ENCODE measurements around the gene MYO1A.
"Not testable (repeated sequence)": the region's sequence is repeated elsewhere in the genome, so short reads cannot be mapped to it uniquely, and the experiment has no call there.

The MYO1A gene

GRCh38 chr12:56985714-56986113 lies 64.2 kb downstream of the MYO1A start:
- H3K4me3 ChIP-seq (ENCODE audit: low read depth, low read length); H3K9me3 ChIP-seq (ENCODE audit: control insufficient read depth, insufficient read depth, low read depth, low read length); POLR2A ChIA-PET; H3K27ac ChIP-seq (ENCODE audit: extremely low read depth, low read depth, low read length); H3K36me3 ChIP-seq (ENCODE audit: control insufficient read depth in 2 of 2, insufficient read depth in 1 of 2, low read length in 2 of 2); H3K4me1 ChIP-seq (ENCODE audit: control insufficient read depth, insufficient read depth, low read length): not testable (repeated sequence)
- TF ChIP-seq ZNF335 (tag by site-specific recombination; conservative IDR thresholded peaks at IDR 0.05) = 0 out of 2 replicates have a peak, but pooled peaks have one; percentile 23
- TF ChIP-seq ZNF366 (tag by site-specific recombination; conservative IDR thresholded peaks at IDR 0.05) = 0 out of 2 replicates have a peak, but pooled peaks have one; percentile 30
- TF ChIP-seq PRDM1 (tag by site-specific recombination; IDR thresholded peaks at IDR 0.05) = peak; percentile 40; the same call in 1 of the 2 replicates
- CTCF ChIA-PET = interaction anchor here (0.6 to 4.9 kb wide), 9 partner anchors 17 to 473 kb away, joined by 3 to 82 read pairs (median 4); partner anchors contain the start of genes HSD17B6 and ZBTB39

DNA sequence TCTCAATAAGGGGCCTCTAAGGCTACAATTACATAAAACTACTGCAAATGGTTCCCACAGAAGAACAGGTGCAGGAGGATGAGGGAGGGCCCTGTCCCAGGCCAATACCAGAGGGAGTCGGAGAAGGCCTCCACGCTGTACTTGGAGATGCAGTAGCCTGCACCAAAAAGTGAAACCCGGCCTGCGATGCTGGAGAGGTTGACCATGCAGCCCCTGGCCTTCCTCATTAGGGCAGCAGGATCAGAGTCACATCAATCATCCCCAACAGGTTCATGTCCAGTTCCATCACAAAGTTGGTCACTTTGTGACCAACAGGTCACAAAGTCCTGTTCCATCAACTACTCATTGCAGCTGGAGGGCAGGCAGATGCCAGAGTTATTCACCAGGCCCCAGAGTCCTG lies 66.5 kb downstream of the MYO1A start:
- no peak for TF ChIP-seq ZNF777 (tag by site-specific recombination; IDR thresholded peaks at IDR 0.05; ENCODE audit: borderline replicate concordance)
- TF ChIP-seq ZNF140 (tag by site-specific recombination; IDR thresholded peaks at IDR 0.05) = no peak
- no peak for TF ChIP-seq ZNF658 (tag by site-specific recombination; IDR thresholded peaks at IDR 0.05)
- TF ChIP-seq ZNF350 (tag by site-specific recombination; IDR thresholded peaks at IDR 0.05) = no peak
- TF ChIP-seq ZSCAN4 (tag by site-specific recombination; IDR thresholded peaks at IDR 0.05) = no peak
- TF ChIP-seq, protein P1, sequence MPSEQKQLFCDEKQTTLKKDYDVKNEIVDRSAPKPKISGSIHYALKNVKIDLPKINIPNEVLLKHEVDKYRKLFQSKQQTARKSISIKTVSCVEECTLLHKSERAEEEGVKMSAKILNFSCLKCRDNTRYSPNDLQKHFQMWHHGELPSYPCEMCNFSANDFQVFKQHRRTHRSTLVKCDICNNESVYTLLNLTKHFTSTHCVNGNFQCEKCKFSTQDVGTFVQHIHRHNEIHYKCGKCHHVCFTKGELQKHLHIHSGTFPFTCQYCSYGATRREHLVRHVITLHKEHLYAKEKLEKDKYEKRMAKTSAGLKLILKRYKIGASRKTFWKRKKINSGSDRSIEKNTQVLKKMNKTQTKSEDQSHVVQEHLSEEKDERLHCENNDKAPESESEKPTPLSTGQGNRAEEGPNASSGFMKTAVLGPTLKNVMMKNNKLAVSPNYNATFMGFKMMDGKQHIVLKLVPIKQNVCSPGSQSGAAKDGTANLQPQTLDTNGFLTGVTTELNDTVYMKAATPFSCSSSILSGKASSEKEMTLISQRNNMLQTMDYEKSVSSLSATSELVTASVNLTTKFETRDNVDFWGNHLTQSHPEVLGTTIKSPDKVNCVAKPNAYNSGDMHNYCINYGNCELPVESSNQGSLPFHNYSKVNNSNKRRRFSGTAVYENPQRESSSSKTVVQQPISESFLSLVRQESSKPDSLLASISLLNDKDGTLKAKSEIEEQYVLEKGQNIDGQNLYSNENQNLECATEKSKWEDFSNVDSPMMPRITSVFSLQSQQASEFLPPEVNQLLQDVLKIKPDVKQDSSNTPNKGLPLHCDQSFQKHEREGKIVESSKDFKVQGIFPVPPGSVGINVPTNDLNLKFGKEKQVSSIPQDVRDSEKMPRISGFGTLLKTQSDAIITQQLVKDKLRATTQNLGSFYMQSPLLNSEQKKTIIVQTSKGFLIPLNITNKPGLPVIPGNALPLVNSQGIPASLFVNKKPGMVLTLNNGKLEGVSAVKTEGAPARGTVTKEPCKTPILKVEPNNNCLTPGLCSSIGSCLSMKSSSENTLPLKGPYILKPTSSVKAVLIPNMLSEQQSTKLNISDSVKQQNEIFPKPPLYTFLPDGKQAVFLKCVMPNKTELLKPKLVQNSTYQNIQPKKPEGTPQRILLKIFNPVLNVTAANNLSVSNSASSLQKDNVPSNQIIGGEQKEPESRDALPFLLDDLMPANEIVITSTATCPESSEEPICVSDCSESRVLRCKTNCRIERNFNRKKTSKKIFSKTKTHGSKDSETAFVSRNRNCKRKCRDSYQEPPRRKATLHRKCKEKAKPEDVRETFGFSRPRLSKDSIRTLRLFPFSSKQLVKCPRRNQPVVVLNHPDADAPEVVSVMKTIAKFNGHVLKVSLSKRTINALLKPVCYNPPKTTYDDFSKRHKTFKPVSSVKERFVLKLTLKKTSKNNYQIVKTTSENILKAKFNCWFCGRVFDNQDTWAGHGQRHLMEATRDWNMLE (tag by site-specific recombination; conservative IDR thresholded peaks at IDR 0.05; ENCODE audit: low read depth) = no peak
- no peak for TF ChIP-seq ZNF768 (tag by site-specific recombination; IDR thresholded peaks at IDR 0.05)
- TF ChIP-seq ZNF596 (tag by site-specific recombination; IDR thresholded peaks at IDR 0.05) = no peak
- TF ChIP-seq ZNF600 (tag by site-specific recombination; IDR thresholded peaks at IDR 0.05) = no peak
- no peak for TF ChIP-seq ZNF223 (tag by site-specific recombination; IDR thresholded peaks at IDR 0.05)
- TF ChIP-seq PATZ1 (tag by site-specific recombination; IDR thresholded peaks at IDR 0.05) = no peak
- no peak for TF ChIP-seq ZIC2 (tag by site-specific recombination; IDR thresholded peaks at IDR 0.05)
- TF ChIP-seq, protein P2, sequence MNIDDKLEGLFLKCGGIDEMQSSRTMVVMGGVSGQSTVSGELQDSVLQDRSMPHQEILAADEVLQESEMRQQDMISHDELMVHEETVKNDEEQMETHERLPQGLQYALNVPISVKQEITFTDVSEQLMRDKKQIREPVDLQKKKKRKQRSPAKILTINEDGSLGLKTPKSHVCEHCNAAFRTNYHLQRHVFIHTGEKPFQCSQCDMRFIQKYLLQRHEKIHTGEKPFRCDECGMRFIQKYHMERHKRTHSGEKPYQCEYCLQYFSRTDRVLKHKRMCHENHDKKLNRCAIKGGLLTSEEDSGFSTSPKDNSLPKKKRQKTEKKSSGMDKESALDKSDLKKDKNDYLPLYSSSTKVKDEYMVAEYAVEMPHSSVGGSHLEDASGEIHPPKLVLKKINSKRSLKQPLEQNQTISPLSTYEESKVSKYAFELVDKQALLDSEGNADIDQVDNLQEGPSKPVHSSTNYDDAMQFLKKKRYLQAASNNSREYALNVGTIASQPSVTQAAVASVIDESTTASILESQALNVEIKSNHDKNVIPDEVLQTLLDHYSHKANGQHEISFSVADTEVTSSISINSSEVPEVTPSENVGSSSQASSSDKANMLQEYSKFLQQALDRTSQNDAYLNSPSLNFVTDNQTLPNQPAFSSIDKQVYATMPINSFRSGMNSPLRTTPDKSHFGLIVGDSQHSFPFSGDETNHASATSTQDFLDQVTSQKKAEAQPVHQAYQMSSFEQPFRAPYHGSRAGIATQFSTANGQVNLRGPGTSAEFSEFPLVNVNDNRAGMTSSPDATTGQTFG (tag by site-specific recombination; IDR thresholded peaks at IDR 0.05; ENCODE audit: borderline replicate concordance) = no peak
- no peak for TF ChIP-seq SCRT2 (tag by site-specific recombination; IDR thresholded peaks at IDR 0.05)
- TF ChIP-seq ZNF514 (tag by site-specific recombination; IDR thresholded peaks at IDR 0.05) = no peak
- no peak for TF ChIP-seq KLF9 (tag by site-specific recombination; IDR thresholded peaks at IDR 0.05; ENCODE audit: low read depth)
- TF ChIP-seq ZNF837 (tag by site-specific recombination; IDR thresholded peaks at IDR 0.05) = no peak
- TF ChIP-seq ZNF544 (tag by site-specific recombination; IDR thresholded peaks at IDR 0.05) = no peak
- no peak overlapping the region for H3K4me3 ChIP-seq (ENCODE audit: low read depth, low read length)
- POLR2A ChIA-PET = interaction anchor here (0.5 kb wide), 1 partner anchor 211 kb away, joined by 4 read pairs; no protein-coding TSS in a partner anchor
- H3K27ac ChIP-seq (ENCODE audit: extremely low read depth, low read depth, low read length) = no peak overlapping the region
- H3K36me3 ChIP-seq (ENCODE audit: control insufficient read depth in 2 of 2, insufficient read depth in 1 of 2, low read length in 2 of 2) = no peaks in the 10 kb centered on the region
- CTCF ChIA-PET = no interaction called here
- H3K4me1 ChIP-seq (ENCODE audit: control insufficient read depth, insufficient read depth, low read length) = no peaks in the 10 kb centered on the region
- no peaks in the 10 kb centered on the region for H3K9me3 ChIP-seq (ENCODE audit: control insufficient read depth, insufficient read depth, low read depth, low read length)

DNA sequence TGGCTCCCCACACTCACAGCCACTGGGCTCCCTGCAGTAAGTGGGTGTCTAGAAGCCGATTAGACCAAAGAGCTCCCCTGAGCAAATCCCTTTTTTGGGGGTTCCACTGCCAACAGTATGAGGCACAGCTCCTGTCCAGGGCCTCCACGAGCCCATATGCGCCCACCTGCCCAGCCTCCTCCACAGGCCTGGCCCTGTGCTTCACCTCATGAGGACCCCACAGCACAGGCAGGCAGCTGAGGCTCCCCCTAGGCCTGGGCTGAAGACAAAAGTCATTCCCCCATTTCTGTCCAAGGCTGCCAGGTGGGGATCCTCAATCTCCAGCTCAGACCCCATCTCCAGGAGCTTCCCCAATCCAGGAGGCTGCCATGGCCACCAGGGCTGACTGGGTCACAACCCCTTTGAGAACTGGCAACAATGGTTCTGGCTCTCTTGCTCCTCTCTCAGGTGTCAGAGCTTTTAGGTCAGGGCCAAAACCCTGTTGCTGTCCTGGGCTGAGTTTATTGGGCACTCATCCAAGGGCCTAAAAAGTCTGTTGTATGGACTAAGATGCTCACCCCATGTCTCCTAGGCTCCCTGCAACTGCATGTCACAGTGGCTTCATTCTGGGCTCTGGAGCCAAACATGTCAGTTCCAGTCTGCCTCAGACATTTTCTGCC lies 67.2 kb downstream of the MYO1A start:
- H3K27ac ChIP-seq (ENCODE audit: extremely low read depth, low read depth, low read length); H3K9me3 ChIP-seq (ENCODE audit: control insufficient read depth, insufficient read depth, low read depth, low read length); POLR2A ChIA-PET; H3K36me3 ChIP-seq (ENCODE audit: control insufficient read depth in 2 of 2, insufficient read depth in 1 of 2, low read length in 2 of 2); CTCF ChIA-PET; H3K4me1 ChIP-seq (ENCODE audit: control insufficient read depth, insufficient read depth, low read length); H3K4me3 ChIP-seq (ENCODE audit: low read depth, low read length): not testable (repeated sequence)

Measured in HEK293 (cell line).